ENCODE measurements around the gene ASB18.

DNA sequence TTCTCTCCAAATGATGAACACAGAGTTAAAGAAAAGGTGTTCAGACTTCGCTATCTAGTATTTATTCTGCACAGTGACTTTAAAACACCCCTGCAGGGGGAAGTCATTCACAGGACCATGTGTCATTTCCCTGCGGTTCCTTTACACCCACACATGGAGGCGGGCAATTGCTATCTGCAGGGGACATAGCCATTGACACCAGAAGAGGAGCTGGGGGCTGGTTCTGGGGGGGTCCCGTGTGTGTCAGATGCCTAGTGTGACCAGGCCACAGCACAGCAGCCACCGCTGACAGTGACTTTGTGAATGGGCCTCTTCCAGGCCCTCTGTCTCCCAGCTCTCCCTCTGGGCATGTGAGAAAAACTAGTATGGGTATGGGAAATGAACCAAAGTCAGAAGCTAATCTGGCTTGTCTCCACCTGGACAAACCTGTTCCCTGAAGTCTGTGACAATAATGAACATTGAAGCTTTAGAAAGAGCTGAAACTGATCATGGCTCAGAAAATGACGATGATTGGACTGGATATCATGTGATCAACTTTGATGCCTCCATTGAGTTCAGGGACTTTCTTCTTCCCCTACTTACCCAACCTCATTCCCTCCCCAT, 88.6 kb downstream of the ASB18 start:
- TF ChIP-seq SMC3 (IDR thresholded peaks at IDR 0.05; ENCODE audit: borderline replicate concordance, low read length) = no peak
- no peak for TF ChIP-seq CTCF (IDR thresholded peaks at IDR 0.05 in 2 of 3, conservative IDR thresholded peaks at IDR 0.05 in 1 of 3; ENCODE audit: control insufficient read depth in 2 of 3, extremely low read depth in 1 of 3, insufficient read depth in 1 of 3, low read depth in 3 of 3, low read length in 3 of 3)
- TF ChIP-seq RAD21 (IDR thresholded peaks at IDR 0.05; ENCODE audit: insufficient read depth, low read depth, low read length) = no peak
- TF ChIP-seq CEBPB (IDR thresholded peaks at IDR 0.05; ENCODE audit: borderline replicate concordance in 1 of 2, low read depth in 2 of 2, low read length in 2 of 2) = no peak

Measured in GM12878 (cell line).